Measurements from ENCODE around the gene GLS.
A peak's percentile ranks its signal among the peaks of the same experiment; 100 is the strongest.
"Not testable (repeated sequence)": the region's sequence is repeated elsewhere in the genome, so short reads cannot be mapped to it uniquely, and the experiment has no call there.

Gene GLS

GRCh38 chr2:190974629-190975361 is 94.2 kb downstream of the GLS start:
- no peak for DNase-seq

DNA sequence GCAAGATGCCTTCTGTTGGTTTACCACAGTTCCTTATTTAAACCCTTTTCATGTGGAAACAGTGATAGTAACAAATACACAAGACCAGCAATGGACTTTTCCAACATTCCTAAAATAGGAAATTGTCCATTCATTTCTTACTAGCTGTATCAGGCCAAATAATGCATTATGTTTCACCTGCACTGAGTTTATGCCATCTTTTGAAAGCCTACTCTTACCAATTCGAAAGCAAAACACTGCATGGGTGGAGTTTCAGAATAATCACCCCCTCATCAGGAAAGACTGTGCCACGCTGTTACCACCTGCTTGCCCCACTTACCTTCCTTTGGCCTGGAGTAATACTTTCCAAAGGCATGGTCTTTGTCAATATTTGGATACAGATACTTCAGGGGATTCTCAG is 95.9 kb downstream of the GLS start:
- no peak for DNase-seq

DNA sequence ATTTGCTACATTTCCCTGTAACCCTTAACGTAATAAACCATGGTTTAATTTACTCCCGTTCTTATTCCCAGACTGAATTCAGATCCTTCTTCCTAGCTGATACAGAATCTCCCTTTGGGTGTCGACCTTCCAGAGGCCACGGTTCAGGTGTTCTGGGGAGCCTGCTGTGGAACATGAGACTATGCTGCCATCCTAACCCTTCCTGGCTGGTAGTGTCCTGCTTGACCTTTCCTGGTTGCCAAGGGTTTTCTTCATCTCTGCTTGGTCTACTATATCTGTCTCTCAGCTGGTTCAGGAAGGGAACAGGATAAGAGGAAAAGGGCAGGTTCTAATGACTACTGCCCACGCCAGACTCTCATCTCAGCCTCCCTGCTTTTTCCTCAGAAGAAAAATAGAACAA is 96.9 kb downstream of the GLS start:
- no peak for DNase-seq

- no peak for DNase-seq
These were observed 97.9 kb downstream of the GLS start for GRCh38 chr2:190978389-190979053.

- DNase-seq, result peak; percentile 68
These were observed 99.4 kb downstream of the GLS start for GRCh38 chr2:190979906-190980629.

- no peak for DNase-seq
These were observed 100.1 kb downstream of the GLS start for GRCh38 chr2:190980630-190981209.

- DNase-seq, result no peak
These were observed 100.7 kb downstream of the GLS start for GRCh38 chr2:190981333-190981732.

GRCh38 chr2:190981733-190982132 is 101.1 kb downstream of the GLS start:
- no peak for DNase-seq

GRCh38 chr2:190982262-190983034 is 101.8 kb downstream of the GLS start:
- no peak for DNase-seq

DNA sequence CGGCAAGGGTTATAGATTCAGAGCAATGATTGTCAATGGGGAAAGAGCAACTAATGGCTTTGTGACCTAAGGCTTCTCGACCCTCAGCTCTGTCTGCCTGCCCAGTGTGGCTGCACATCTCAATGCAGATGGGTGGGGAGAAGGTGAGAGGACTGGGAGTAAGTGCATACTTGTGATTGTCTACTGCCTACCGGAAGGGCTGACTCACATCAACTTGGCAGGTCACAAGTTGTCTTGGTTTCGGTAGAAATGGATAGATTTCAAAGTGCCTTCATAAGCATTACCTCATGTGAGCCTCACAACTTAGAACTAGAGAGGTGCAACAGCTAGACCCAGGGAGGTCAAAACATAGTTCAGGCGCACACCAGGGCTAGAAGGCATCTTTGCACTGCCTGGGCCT is 104.0 kb downstream of the GLS start:
- no peak for DNase-seq

DNA sequence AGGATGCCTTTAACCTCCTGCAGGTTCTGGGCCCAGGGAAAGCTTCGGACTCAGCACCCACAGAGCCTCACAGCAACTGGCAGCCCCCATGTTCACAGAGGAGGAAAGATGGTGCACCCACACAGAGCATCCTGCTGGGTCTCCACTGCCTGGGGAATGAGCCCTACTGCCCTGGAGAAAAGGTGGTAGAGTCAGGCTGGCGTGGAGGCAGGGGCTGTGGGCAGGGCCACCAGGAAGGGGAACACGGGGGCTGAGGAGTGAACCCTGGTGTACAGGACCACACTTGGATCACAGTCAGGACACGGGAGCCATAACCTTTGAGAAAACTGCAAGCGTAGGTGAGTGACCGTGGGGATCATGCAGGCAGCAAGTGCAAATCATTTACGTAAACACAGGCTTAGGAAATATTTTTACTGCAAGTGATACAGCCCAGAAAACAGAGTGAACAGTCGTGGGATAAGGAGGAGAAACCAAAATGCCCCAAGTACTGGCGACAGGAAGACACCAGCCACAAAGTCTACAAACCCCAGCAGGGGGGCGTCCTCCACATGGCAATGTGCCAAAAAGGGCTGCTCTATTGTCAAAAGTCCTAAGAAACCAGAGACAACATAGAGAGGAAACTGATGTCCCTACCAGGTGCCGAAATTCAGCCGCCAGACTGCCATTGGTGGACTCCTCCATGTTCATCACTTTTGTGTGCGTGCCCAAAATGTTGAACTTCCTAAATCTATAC is 105.8 kb downstream of the GLS start:
- no peak for DNase-seq

DNA sequence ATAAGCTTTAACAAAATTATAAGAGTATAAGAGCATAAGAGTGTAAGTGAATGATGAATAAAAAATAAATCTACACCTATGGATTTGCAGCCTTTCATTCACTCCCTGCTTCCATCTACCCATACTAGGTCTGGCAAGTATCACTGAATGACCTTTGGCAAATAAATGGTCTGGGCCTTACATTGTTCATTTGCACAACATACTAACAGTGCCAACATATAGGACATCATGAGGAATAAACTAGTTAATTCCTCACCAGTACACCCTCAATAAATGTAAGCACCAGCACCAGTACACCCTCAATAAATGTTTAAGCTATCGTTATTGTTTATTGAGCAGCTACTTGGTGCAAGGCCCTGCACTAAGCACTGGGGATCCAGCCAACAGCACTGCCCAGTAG is 106.5 kb downstream of the GLS start:
- DNase-seq, result no peak

- no peak for DNase-seq
These were observed 107.3 kb downstream of the GLS start for GRCh38 chr2:190987938-190988337.

- DNase-seq, result no peak
These were observed 108.3 kb downstream of the GLS start for GRCh38 chr2:190988910-190989309.

- DNase-seq, result no peak
These were observed 109.5 kb downstream of the GLS start for GRCh38 chr2:190990132-190990531.

DNA sequence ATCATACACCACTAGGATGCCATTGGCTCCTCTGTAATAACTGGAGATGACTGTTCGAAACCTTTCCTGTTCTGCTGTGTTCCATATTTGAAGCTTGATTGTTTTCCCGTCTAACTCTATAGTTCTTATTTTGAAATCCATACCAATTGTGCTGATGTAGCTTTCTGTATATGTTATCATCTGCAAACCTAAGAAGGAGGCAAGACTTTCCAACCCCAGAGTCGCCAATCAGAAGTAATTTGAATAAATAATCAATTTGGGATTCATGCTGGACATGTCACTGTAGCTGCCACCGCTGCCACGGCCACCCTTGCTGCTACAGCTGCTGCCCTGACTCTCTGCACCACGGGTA is 112.6 kb downstream of the GLS start:
- no peak for DNase-seq

DNA sequence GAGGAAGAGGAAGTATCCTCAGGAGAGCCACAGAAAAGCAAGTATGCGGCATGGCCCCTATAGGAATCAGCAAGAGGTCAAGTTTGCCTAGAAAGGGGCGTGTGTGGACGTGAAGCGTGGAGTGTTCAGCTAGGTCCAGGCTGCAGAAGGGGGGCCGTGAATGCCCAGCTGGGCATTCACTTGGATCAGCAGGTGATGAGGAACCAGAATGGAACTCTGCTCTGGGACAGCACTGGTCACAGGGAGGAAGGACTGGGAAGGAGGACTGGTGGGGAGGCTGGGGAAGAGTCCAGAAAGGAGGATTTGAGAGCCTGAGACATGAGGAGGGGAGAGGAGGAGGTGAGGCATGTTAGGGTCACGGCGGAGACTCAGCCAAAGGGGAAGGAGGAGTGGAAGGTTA is 113.5 kb downstream of the GLS start:
- no peak for DNase-seq

DNA sequence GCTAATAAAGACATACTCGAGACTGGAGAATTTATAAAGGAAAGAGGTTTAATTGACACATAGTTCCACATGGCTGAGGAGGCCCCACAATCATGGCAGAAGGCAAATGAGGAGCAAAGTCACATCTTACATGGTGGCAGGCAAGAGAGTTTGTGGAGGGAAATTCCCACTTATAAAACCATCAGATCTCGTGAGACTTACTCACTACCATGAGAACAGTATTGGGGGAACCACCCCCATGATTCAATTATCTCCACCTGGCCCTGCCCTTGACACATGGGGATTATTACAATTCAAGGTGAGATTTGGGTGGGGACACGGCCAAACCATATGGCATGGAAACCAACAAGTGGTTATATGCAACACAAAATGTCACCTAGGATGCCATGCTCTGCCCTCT is 114.7 kb downstream of the GLS start:
- not testable (repeated sequence) for DNase-seq

GRCh38 chr2:190996338-190996946 is 115.8 kb downstream of the GLS start:
- no peak for DNase-seq

- no peak for DNase-seq
These were observed 116.3 kb downstream of the GLS start for GRCh38 chr2:190996947-190997346.

GRCh38 chr2:190997526-190998113 is 117.0 kb downstream of the GLS start:
- DNase-seq, result no peak
